Measurements from ENCODE around the gene SLC7A5. TPM values are rescaled to one million over a fixed set of nuclear protein-coding genes. Genes with fewer than 3 reads are reported as not detected.

Gene SLC7A5
- total and polyA plus RNA-seq, 2 of the 13 experiments (the other 11 are each of a cell fraction or from before 2014, with no cell fraction given) = 79.6 to 155 TPM

- peak; percentile 43; the same call in 1 of the 2 replicates for TF ChIP-seq FIP1L1 (IDR thresholded peaks at IDR 0.05; ENCODE audit: borderline replicate concordance, insufficient read depth, low read depth, low read length)
- TF ChIP-seq CC2D1A (CRISPR knock-in tag; IDR thresholded peaks at IDR 0.05) = peak; percentile 34; the same call in 1 of the 2 replicates
- TF ChIP-seq MIER2 (CRISPR knock-in tag; IDR thresholded peaks at IDR 0.05) = peak; percentile 55; the same call in 1 of the 2 replicates
- TF ChIP-seq, protein P1, sequence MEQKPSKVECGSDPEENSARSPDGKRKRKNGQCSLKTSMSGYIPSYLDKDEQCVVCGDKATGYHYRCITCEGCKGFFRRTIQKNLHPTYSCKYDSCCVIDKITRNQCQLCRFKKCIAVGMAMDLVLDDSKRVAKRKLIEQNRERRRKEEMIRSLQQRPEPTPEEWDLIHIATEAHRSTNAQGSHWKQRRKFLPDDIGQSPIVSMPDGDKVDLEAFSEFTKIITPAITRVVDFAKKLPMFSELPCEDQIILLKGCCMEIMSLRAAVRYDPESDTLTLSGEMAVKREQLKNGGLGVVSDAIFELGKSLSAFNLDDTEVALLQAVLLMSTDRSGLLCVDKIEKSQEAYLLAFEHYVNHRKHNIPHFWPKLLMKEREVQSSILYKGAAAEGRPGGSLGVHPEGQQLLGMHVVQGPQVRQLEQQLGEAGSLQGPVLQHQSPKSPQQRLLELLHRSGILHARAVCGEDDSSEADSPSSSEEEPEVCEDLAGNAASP (CRISPR knock-in tag; IDR thresholded peaks at IDR 0.05; ENCODE audit: borderline replicate concordance) = peak; percentile 89
- peak; percentile 64 for TF ChIP-seq GATAD1 (CRISPR knock-in tag; IDR thresholded peaks at IDR 0.05)
- TF ChIP-seq ZNF18 (CRISPR knock-in tag; IDR thresholded peaks at IDR 0.05; ENCODE audit: insufficient replicate concordance) = peak; percentile 78
- TF ChIP-seq ZNF784 (CRISPR knock-in tag; IDR thresholded peaks at IDR 0.05; ENCODE audit: borderline replicate concordance) = peak; percentile 87; the same call in 1 of the 2 replicates
- TF ChIP-seq, protein P2, sequence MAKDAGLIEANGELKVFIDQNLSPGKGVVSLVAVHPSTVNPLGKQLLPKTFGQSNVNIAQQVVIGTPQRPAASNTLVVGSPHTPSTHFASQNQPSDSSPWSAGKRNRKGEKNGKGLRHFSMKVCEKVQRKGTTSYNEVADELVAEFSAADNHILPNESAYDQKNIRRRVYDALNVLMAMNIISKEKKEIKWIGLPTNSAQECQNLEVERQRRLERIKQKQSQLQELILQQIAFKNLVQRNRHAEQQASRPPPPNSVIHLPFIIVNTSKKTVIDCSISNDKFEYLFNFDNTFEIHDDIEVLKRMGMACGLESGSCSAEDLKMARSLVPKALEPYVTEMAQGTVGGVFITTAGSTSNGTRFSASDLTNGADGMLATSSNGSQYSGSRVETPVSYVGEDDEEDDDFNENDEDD (CRISPR knock-in tag; IDR thresholded peaks at IDR 0.05; ENCODE audit: borderline replicate concordance) = peak; percentile 67; the same call in 1 of the 2 replicates
- peak; percentile 98 for TF ChIP-seq ZNF263 (CRISPR knock-in tag; IDR thresholded peaks at IDR 0.05)
- TF ChIP-seq RAD21 (CRISPR knock-in tag; IDR thresholded peaks at IDR 0.05) = peak; percentile 61
- TF ChIP-seq SAP130 (CRISPR knock-in tag; IDR thresholded peaks at IDR 0.05; ENCODE audit: low read depth) = peak; percentile 97
- TF ChIP-seq ZNF710 (CRISPR knock-in tag; IDR thresholded peaks at IDR 0.05; ENCODE audit: borderline replicate concordance) = peak; percentile 67; the same call in 1 of the 2 replicates
- peak; percentile 80; the same call in 1 of the 2 replicates for TF ChIP-seq ZNF607 (CRISPR knock-in tag; IDR thresholded peaks at IDR 0.05; ENCODE audit: borderline replicate concordance)
- peak; percentile 87 for TF ChIP-seq MYPOP (CRISPR knock-in tag; IDR thresholded peaks at IDR 0.05)
- peak; percentile 86 for TF ChIP-seq MED8 (CRISPR knock-in tag; IDR thresholded peaks at IDR 0.05; ENCODE audit: insufficient replicate concordance)
These were observed 1.3 kb upstream of the SLC7A5 start (continued) for GRCh38 chr16:87870418-87871291.
